ENCODE data around the gene STRIP1.

DNA sequence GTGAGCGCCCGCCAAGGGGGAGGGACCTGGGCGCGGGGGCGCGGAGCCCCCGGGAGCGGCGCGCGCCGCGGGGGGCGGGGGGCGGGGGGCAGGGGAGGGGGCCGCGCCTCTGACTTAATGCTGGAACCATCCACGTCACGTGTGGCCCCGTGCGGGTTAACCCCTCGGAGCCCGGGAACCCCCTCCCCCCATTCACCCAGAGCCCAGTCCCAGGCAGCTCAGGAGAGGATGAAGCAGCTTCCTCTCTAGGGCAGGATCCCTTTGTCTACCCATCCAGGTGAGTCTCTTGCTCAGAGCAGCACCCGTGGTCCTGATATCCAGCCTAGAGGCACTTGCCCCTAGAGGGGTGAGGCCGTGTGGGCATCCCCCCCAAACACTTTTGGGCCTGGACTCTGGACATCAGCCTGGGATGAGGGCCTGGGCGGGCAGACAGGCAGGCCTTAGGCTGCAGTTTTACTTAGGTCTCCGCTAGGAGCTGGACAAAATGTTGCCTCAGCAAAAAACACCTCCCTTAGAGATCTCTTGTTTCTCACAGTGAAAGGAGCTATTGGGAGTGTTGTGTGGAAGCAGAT, 36.3 kb downstream of the STRIP1 start, which contains the start of gene ALX3:
- no peak for TF ChIP-seq CTCF (IDR thresholded peaks at IDR 0.05)
- TF ChIP-seq POLR2A (IDR thresholded peaks at IDR 0.05) = no peak
